WTC11 (cell line): ENCODE data around the gene AIG1. TPM values are rescaled to one million over a fixed set of nuclear protein-coding genes. Genes with fewer than 3 reads are reported as not detected.

Experiments
- ATAC-seq: fragments of 200-7000 bp; cut with Tn5 transposase; 2 replicates; pipeline ENCODE4 v1.10.0; 2021; ENCODE audit warnings: mild to moderate bottlenecking, moderate library complexity
- CTCF ChIA-PET: fragments of 300-600 bp; sonication (Branson Sonifier 250); formaldehyde crosslinking; loops from one replicate; lab custom pipeline; 2021; ENCODE audit warnings: antibody characterized with exemption; lab: Charles Lee
- POLR2A ChIA-PET: fragments of 350-600 bp; sonication (Branson Sonifier 250); formaldehyde crosslinking; loops from one replicate; lab custom pipeline; 2021; ENCODE audit warnings: antibody characterized with exemption; lab: Charles Lee
- DNase-seq: peaks from one replicate; pipeline ENCODE4 v3.0.0; 2021; ENCODE audit warnings: low spot score
- H3K27ac Mint-ChIP-seq: 2 replicates; pipeline ENCODE4 v1.8.0; 2021; ENCODE audit warnings: mixed read lengths
- H3K27me3 Mint-ChIP-seq: 2 replicates; pipeline ENCODE4 v1.8.0; 2021; ENCODE audit warnings: low read depth, mild to moderate bottlenecking, moderate library complexity, mixed read lengths
- H3K36me3 Mint-ChIP-seq: 2 replicates; pipeline ENCODE4 v1.8.0; 2021; ENCODE audit warnings: mixed read lengths
- H3K4me1 Mint-ChIP-seq: 2 replicates; pipeline ENCODE4 v1.8.0; 2022; ENCODE audit warnings: mixed read lengths
- H3K4me3 Mint-ChIP-seq: 2 replicates; pipeline ENCODE4 v1.8.0; 2021; ENCODE audit warnings: mild to moderate bottlenecking, moderate library complexity, mixed read lengths
- H3K9me3 Mint-ChIP-seq: 2 replicates; pipeline ENCODE4 v1.8.0; 2021; ENCODE audit warnings: mixed read lengths
- CREM ChIP-seq: sonication (generic); formaldehyde crosslinking; IDR thresholded peaks from 2 replicates; pipeline ENCODE4 v1.8.1; 2022; ENCODE audit warnings: mild to moderate bottlenecking, missing genetic modification reagents, moderate library complexity
- GRHL2 ChIP-seq: fragments of 250-450 bp; sonication (Bioruptor Pico); IDR thresholded peaks from 2 replicates; pipeline ENCODE4 v1.8.0; 2022; ENCODE audit warnings: mild to moderate bottlenecking, moderate library complexity; ENCODE audit not compliant: insufficient replicate concordance, severe bottlenecking
- KAT7 ChIP-seq: sonication (generic); formaldehyde crosslinking; IDR thresholded peaks from 2 replicates; pipeline ENCODE4 v1.8.1; 2023; ENCODE audit warnings: missing genetic modification reagents, mild to moderate bottlenecking, borderline replicate concordance
- NFATC4 ChIP-seq: fragments of 250-450 bp; sonication (Bioruptor Pico); IDR thresholded peaks from 2 replicates; pipeline ENCODE4 v1.9.0; 2021; ENCODE audit warnings: mild to moderate bottlenecking
- NFYB ChIP-seq: sonication (generic); formaldehyde crosslinking; conservative IDR thresholded peaks from 2 replicates; pipeline ENCODE4 v1.8.0; 2022; ENCODE audit warnings: low read depth, missing genetic modification reagents
- SMAD4 ChIP-seq: sonication (generic); formaldehyde crosslinking; IDR thresholded peaks from 2 replicates; pipeline ENCODE4 v1.8.0; 2022; ENCODE audit warnings: mild to moderate bottlenecking, missing genetic modification reagents
- SOX15 ChIP-seq: fragments of 250-450 bp; sonication (Bioruptor Pico); IDR thresholded peaks from 2 replicates; pipeline ENCODE4 v1.9.0; 2021; ENCODE audit warnings: mild to moderate bottlenecking
- TCF7 ChIP-seq: sonication (generic); formaldehyde crosslinking; IDR thresholded peaks from 2 replicates; pipeline ENCODE4 v1.8.0; 2022; ENCODE audit warnings: mild to moderate bottlenecking, low read depth, missing genetic modification reagents, moderate library complexity
- ZNF671 ChIP-seq: fragments of 250-450 bp; sonication (Bioruptor Pico); IDR thresholded peaks from 2 replicates; pipeline ENCODE4 v1.8.0; 2021; ENCODE audit warnings: mild to moderate bottlenecking
- total RNA-seq: library from RNA; stranded (reverse); gene quantifications from 3 replicates; pipeline ENCODE4 v1.2.3, GENCODE V29; 2021
- TF ChIP-seq, protein P1 (sequence below): sonication (generic); formaldehyde crosslinking; IDR thresholded peaks from 2 replicates; pipeline ENCODE4 v1.8.0; 2022; ENCODE audit warnings: mild to moderate bottlenecking, missing genetic modification reagents
- TF ChIP-seq, protein P2 (sequence below): fragments of 200-600 bp; IDR thresholded peaks from 2 replicates; pipeline ENCODE4 v1.8.0; 2022; ENCODE audit warnings: antibody characterized with exemption
- TF ChIP-seq, protein P3 (sequence below): sonication (generic); formaldehyde crosslinking; conservative IDR thresholded peaks from 2 replicates; pipeline ENCODE4 v1.8.1; 2023; ENCODE audit warnings: mild to moderate bottlenecking, low read depth, missing genetic modification reagents, moderate library complexity
- TF ChIP-seq, protein P4 (sequence below): sonication (generic); formaldehyde crosslinking; IDR thresholded peaks from 2 replicates; pipeline ENCODE4 v1.8.0; 2022; ENCODE audit warnings: mild to moderate bottlenecking, missing genetic modification reagents
- TF ChIP-seq, protein P5 (sequence below): sonication (generic); formaldehyde crosslinking; IDR thresholded peaks from 2 replicates; pipeline ENCODE4 v1.8.1; 2022; ENCODE audit warnings: low read depth, missing genetic modification reagents, borderline replicate concordance

The AIG1 gene
- total RNA-seq, 1 experiment from 2014 or later: 38.8 TPM

DNA sequence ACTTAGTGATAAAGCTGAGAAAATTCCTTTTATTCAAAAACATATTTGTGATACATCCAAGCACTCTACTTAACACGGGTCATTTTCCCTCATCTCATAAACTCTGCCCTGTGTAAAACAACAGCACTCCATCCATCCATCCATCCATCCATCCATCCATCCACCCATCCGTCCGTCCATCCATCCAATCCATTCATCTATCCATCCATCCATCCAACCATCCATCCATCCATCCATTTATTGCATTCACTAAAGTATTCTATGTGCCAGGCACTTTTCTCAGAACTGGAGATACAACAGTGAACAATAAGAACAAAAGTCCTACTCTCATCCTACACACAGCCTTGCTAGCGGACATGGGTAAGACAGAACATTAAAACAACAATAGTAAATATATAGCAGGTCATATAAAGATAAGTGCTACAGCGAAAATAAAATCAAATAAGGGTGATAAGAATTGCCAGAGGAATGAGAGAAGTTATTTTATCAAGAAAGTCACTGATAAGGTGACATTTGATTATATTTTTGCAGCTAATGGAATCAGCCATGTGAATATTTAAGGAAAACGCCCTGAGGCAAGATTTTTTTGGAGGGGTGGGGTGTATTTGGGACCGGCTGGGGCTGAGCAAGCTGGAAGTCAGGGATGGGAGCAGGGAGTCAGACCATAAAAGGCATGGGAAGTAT is 311.7 kb downstream of the AIG1 start:
- ATAC-seq: no peak
- no peak for DNase-seq
- Mint-ChIP-seq H3K36me3 (0 out of 2 replicates have a peak, but pooled peaks cover 5% of the 10 kb centered on the region), H3K9me3 (peaks cover 30% of the 10 kb centered on the region), H3K27me3 (no peaks in the 10 kb centered on the region), H3K27ac (no peak overlapping the region), H3K4me3 (no peak overlapping the region), H3K4me1 (peaks cover 8% of the 10 kb centered on the region; the same call in 1 of the 2 replicates)
- CTCF ChIA-PET: no interaction called here
- no peak for TF ChIP-seq GRHL2 (CRISPR knock-in tag)
- no peak for TF ChIP-seq SOX15
- no peak for TF ChIP-seq NFATC4 (CRISPR knock-in tag)
- TF ChIP-seq, protein P1, sequence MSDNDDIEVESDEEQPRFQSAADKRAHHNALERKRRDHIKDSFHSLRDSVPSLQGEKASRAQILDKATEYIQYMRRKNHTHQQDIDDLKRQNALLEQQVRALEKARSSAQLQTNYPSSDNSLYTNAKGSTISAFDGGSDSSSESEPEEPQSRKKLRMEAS (CRISPR knock-in tag): no peak
- no peak for TF ChIP-seq ZNF671
- no peak for TF ChIP-seq KAT7 (CRISPR knock-in tag)
- TF ChIP-seq, protein P2, sequence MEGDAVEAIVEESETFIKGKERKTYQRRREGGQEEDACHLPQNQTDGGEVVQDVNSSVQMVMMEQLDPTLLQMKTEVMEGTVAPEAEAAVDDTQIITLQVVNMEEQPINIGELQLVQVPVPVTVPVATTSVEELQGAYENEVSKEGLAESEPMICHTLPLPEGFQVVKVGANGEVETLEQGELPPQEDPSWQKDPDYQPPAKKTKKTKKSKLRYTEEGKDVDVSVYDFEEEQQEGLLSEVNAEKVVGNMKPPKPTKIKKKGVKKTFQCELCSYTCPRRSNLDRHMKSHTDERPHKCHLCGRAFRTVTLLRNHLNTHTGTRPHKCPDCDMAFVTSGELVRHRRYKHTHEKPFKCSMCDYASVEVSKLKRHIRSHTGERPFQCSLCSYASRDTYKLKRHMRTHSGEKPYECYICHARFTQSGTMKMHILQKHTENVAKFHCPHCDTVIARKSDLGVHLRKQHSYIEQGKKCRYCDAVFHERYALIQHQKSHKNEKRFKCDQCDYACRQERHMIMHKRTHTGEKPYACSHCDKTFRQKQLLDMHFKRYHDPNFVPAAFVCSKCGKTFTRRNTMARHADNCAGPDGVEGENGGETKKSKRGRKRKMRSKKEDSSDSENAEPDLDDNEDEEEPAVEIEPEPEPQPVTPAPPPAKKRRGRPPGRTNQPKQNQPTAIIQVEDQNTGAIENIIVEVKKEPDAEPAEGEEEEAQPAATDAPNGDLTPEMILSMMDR: no peak
- no peak for TF ChIP-seq SMAD4 (CRISPR knock-in tag)
- TF ChIP-seq, protein P3, sequence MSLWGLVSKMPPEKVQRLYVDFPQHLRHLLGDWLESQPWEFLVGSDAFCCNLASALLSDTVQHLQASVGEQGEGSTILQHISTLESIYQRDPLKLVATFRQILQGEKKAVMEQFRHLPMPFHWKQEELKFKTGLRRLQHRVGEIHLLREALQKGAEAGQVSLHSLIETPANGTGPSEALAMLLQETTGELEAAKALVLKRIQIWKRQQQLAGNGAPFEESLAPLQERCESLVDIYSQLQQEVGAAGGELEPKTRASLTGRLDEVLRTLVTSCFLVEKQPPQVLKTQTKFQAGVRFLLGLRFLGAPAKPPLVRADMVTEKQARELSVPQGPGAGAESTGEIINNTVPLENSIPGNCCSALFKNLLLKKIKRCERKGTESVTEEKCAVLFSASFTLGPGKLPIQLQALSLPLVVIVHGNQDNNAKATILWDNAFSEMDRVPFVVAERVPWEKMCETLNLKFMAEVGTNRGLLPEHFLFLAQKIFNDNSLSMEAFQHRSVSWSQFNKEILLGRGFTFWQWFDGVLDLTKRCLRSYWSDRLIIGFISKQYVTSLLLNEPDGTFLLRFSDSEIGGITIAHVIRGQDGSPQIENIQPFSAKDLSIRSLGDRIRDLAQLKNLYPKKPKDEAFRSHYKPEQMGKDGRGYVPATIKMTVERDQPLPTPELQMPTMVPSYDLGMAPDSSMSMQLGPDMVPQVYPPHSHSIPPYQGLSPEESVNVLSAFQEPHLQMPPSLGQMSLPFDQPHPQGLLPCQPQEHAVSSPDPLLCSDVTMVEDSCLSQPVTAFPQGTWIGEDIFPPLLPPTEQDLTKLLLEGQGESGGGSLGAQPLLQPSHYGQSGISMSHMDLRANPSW (CRISPR knock-in tag): no peak
- TF ChIP-seq NFYB (CRISPR knock-in tag): no peak
- TF ChIP-seq, protein P4, sequence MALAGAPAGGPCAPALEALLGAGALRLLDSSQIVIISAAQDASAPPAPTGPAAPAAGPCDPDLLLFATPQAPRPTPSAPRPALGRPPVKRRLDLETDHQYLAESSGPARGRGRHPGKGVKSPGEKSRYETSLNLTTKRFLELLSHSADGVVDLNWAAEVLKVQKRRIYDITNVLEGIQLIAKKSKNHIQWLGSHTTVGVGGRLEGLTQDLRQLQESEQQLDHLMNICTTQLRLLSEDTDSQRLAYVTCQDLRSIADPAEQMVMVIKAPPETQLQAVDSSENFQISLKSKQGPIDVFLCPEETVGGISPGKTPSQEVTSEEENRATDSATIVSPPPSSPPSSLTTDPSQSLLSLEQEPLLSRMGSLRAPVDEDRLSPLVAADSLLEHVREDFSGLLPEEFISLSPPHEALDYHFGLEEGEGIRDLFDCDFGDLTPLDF (CRISPR knock-in tag): no peak
- POLR2A ChIA-PET: no interaction called here

DNA sequence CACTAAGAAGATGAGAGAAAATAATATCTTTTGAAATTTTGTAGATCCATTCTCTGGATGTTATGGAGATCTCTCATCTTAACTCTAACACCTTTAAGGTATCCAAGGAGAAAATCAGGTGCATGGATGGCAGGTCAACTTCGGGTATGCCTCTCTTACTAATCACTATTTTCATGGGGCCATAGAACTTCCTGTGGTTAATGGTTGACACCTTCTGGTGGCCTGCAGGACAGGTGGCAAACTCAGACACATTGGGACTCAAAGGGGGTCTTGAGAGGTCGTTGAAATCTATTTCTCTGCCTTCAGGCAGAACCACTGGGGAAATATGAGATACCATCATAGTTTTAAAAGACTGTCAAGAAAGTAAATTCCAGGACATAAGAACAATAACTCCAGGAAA is 313.3 kb downstream of the AIG1 start:
- H3K4me1 Mint-ChIP-seq: peaks cover 8% of the 10 kb centered on the region; the same call in 1 of the 2 replicates
- H3K9me3 Mint-ChIP-seq: peaks cover 38% of the 10 kb centered on the region
- POLR2A ChIA-PET: no interaction called here
- ATAC-seq (no peak), DNase-seq (no peak)
- 0 out of 2 replicates have a peak, but pooled peaks cover 5% of the 10 kb centered on the region for H3K36me3 Mint-ChIP-seq
- CTCF ChIA-PET: interaction anchor here (1.1 kb wide), 1 partner anchor 37 kb away, joined by 3 read pairs; no protein-coding TSS in a partner anchor
- no peak overlapping the region for H3K27ac Mint-ChIP-seq
- no peaks in the 10 kb centered on the region; the same call in 1 of the 2 replicates for H3K27me3 Mint-ChIP-seq
- no peak overlapping the region for H3K4me3 Mint-ChIP-seq
- TF ChIP-seq TCF7 (CRISPR knock-in tag) (no peak), CREM (CRISPR knock-in tag) (no peak)
- TF ChIP-seq, protein P4 (CRISPR knock-in tag): no peak
- TF ChIP-seq, protein P5, sequence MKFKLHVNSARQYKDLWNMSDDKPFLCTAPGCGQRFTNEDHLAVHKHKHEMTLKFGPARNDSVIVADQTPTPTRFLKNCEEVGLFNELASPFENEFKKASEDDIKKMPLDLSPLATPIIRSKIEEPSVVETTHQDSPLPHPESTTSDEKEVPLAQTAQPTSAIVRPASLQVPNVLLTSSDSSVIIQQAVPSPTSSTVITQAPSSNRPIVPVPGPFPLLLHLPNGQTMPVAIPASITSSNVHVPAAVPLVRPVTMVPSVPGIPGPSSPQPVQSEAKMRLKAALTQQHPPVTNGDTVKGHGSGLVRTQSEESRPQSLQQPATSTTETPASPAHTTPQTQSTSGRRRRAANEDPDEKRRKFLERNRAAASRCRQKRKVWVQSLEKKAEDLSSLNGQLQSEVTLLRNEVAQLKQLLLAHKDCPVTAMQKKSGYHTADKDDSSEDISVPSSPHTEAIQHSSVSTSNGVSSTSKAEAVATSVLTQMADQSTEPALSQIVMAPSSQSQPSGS: no peak
